Measurements from ENCODE around the gene CLCN1.

GRCh38 chr7:143343596-143343995, 27.7 kb downstream of the CLCN1 start:
- no peak for TF ChIP-seq EZH2 (optimal IDR thresholded peaks at IDR 0.05; ENCODE audit: low read depth, low read length)
- TF ChIP-seq CTCF (IDR thresholded peaks at IDR 0.05; ENCODE audit: low read length): no peak
- no peak for TF ChIP-seq EZH2phosphoT487 (IDR thresholded peaks at IDR 0.05; ENCODE audit: low read length)
